Hepatocyte (in vitro differentiated cells): Measurements from ENCODE around the gene SLC44A1.

ENCODE experiments used
- CTCF ChIP-seq: fragments of 200-600 bp; sonication (generic); IDR thresholded peaks from 2 replicates; pipeline ENCODE4 v1.5.1; 2016; ENCODE audit warnings: antibody characterized with exemption, mild to moderate bottlenecking; ENCODE audit not compliant: poor library complexity
- EZH2 ChIP-seq: fragments of 200-600 bp; sonication (generic); IDR thresholded peaks from 2 replicates; pipeline ENCODE4 v1.6.1; 2016; ENCODE audit warnings: antibody characterized with exemption, mild to moderate bottlenecking, borderline replicate concordance

DNA sequence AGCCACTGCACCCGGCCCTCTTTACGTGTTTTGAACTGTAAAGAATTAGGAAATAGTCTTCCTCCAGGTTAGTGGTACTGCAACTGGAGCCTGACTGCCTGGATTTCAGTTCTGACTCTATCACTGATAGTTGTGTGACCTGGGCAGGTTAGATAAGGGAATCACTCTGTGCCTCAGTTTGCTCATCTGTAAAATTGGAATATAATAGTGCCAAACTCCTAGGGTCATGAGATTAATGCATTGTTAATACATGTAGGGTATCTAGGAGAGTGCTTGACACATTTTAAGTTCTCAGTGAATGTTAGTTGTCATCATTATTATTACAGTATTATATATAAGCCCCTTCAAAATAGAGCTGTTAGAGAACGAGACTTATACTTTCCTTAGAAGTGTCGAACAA lies 130.9 kb downstream of the SLC44A1 start:
- TF ChIP-seq CTCF (no peak), EZH2 (no peak)
